ENCODE results near the gene HDAC9. TPM values are rescaled to one million over a fixed set of nuclear protein-coding genes. Genes with fewer than 3 reads are reported as not detected.

The HDAC9 gene
- total RNA-seq, 1 experiment from 2014 or later, result 4.3 TPM

GRCh38 chr7:18936265-18936664 lies 440.7 kb downstream of the HDAC9 start:
- Histone ChIP-seq H3K27me3 (ENCODE audit: insufficient read depth, low read length) (no peaks in the 10 kb centered on the region), H3K4me2 (ENCODE audit: low read length) (no peak overlapping the region), H3K79me2 (ENCODE audit: insufficient read depth, low read length) (no peaks in the 10 kb centered on the region), H3K9ac (ENCODE audit: low read length) (no peak overlapping the region), H3K27ac (ENCODE audit: low read depth, low read length) (no peak overlapping the region), H3K9me2 (ENCODE audit: insufficient read depth) (0 out of 2 replicates have a peak, but pooled peaks cover 3% of the 10 kb centered on the region), H3K4me1 (ENCODE audit: control insufficient read depth in 1 of 2, insufficient read depth in 2 of 2, low read length in 2 of 2) (peaks cover 7 to 14% of the 10 kb centered on the region in 2 experiments; a peak in 3 of 4 replicates), H3K9me3 (ENCODE audit: control insufficient read depth in 1 of 2, insufficient read depth in 1 of 2, low read depth in 1 of 2, low read length in 2 of 2) (no peaks in the 10 kb centered on the region), H3K4me3 (replicated peaks in 1 of 2; ENCODE audit: low read depth in 1 of 2, low read length in 2 of 2) (no peak overlapping the region), H2AFZ (ENCODE audit: low read depth, low read length, poor library complexity, severe bottlenecking) (no peak overlapping the region), H3K36me3 (ENCODE audit: control insufficient read depth in 1 of 2, insufficient read depth in 2 of 2, low read length in 2 of 2) (no peaks in the 10 kb centered on the region), H4K20me1 (ENCODE audit: insufficient read depth) (no peaks in the 10 kb centered on the region)
- no peak for ATAC-seq
- ChIA-PET POLR2A (no interaction called here), CTCF (no interaction called here), RAD21 (ENCODE audit: low non-redundant PET in 1 of 2, low total read pairs in 2 of 2, uncharacterized antibody in 2 of 2, unreplicated experiment in 2 of 2) (no interaction called here)
- BruUV-seq (replicated peaks), result no TSS peak
- intact Hi-C loops (cut with micrococcal nuclease), result no loop called here
- DNase-seq (ENCODE audit: low read depth, low spot score), result no peak
- TF ChIP-seq POLR2A (IDR thresholded peaks at IDR 0.05; ENCODE audit: borderline replicate concordance, extremely low read depth, insufficient read depth, insufficient read length) (no peak), TCF7L2 (IDR thresholded peaks at IDR 0.05; ENCODE audit: borderline replicate concordance, extremely low read depth, insufficient read depth, insufficient read length) (no peak), FOSL1 (IDR thresholded peaks at IDR 0.05; ENCODE audit: low read depth) (no peak), EZH2 (IDR thresholded peaks at IDR 0.05) (no peak)

DNA sequence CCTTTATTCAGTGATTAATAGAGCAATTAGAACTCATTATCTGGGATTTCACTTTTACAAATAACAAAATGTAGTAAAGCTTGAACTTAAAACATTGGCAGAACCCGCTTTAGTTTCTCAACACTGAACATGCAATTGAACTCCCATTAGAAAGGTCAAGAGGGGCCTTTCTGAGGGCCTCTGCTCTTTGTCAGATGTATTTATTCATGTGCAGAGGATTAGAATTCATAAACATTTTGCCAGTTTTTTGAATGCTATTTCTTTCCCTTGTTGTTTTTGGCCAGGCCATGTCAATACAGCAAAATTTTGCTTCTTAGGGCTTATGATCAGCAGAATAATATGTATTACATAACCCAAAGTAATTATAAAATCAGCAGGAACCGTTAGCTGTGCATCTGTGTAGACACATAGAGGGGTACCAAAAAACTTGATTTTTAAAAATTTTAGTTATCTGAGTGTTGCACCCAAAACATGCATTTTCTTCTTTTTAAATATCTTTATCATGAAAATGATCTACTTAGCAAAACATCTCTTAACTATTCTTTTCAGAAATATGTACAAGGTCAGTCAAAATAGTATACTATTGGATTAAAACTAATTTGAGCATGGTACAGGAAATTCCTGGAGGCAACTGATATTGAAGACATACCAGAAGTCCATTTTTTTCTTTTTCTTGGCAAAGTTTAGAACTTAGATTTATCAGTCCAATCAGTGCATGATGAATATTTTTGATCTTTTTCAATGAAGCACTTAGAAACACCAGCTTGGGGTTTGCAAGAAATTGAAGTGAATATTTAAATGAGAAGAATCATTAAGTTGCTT lies 444.4 kb downstream of the HDAC9 start:
- intact Hi-C loops (cut with micrococcal nuclease), result no loop called here
- RAD21 ChIA-PET (ENCODE audit: low non-redundant PET in 1 of 2, low total read pairs in 2 of 2, uncharacterized antibody in 2 of 2, unreplicated experiment in 2 of 2), result no interaction called here

More for the DNA sequence above, 444.4 kb downstream of the HDAC9 start:
- H3K4me3 ChIP-seq (replicated peaks in 1 of 2; ENCODE audit: low read depth in 1 of 2, low read length in 2 of 2), result no peak overlapping the region
- H2AFZ ChIP-seq (ENCODE audit: low read depth, low read length, poor library complexity, severe bottlenecking), result peak overlapping the region; percentile 100
- H3K9me3 ChIP-seq (ENCODE audit: control insufficient read depth in 1 of 2, insufficient read depth in 1 of 2, low read depth in 1 of 2, low read length in 2 of 2), result no peaks in the 10 kb centered on the region
- peaks cover 7 to 14% of the 10 kb centered on the region in 2 experiments; a peak in 3 of 4 replicates for H3K4me1 ChIP-seq (ENCODE audit: control insufficient read depth in 1 of 2, insufficient read depth in 2 of 2, low read length in 2 of 2)
- ChIA-PET POLR2A (no interaction called here), CTCF (no interaction called here)
- no peaks in the 10 kb centered on the region for H3K36me3 ChIP-seq (ENCODE audit: control insufficient read depth in 1 of 2, insufficient read depth in 2 of 2, low read length in 2 of 2)
- H3K27ac ChIP-seq (ENCODE audit: low read depth, low read length), result no peak overlapping the region
- H3K27me3 ChIP-seq (ENCODE audit: insufficient read depth, low read length), result no peaks in the 10 kb centered on the region
- ATAC-seq (no peak), DNase-seq (ENCODE audit: low read depth, low spot score) (no peak)
- no peaks in the 10 kb centered on the region for H3K79me2 ChIP-seq (ENCODE audit: insufficient read depth, low read length)
- no peak for TF ChIP-seq YY1 (IDR thresholded peaks at IDR 0.05; ENCODE audit: extremely low read depth, insufficient replicate concordance, low read depth, low read length)
- no peak for TF ChIP-seq EZH2 (IDR thresholded peaks at IDR 0.05)
- TF ChIP-seq ZBTB33 (IDR thresholded peaks at IDR 0.05; ENCODE audit: extremely low read depth, insufficient replicate concordance, low read length), result no peak
- no peak for TF ChIP-seq FOSL1 (IDR thresholded peaks at IDR 0.05; ENCODE audit: low read depth)
- no peak for TF ChIP-seq CTCF (IDR thresholded peaks at IDR 0.05 in 2 of 3, conservative IDR thresholded peaks at IDR 0.05 in 1 of 3; ENCODE audit: borderline replicate concordance in 1 of 3, insufficient read depth in 1 of 3, low read depth in 2 of 3, low read length in 2 of 3)
- TF ChIP-seq RAD21 (IDR thresholded peaks at IDR 0.05; ENCODE audit: low read depth), result no peak
- H3K9ac ChIP-seq (ENCODE audit: low read length), result no peak overlapping the region
- BruUV-seq (replicated peaks), result no TSS peak
- H4K20me1 ChIP-seq (ENCODE audit: insufficient read depth), result no peaks in the 10 kb centered on the region
- H3K9me2 ChIP-seq (ENCODE audit: insufficient read depth), result peaks cover 5% of the 10 kb centered on the region; the same call in 1 of the 2 replicates
- H3K4me2 ChIP-seq (ENCODE audit: low read length), result no peak overlapping the region
